ENCODE results near the gene GPA33.

GPA33 gene

GRCh38 chr1:167116174-167116573 is 26.0 kb upstream of the GPA33 start:
- DNase-seq, result no peak

- DNase-seq, result no peak
Observed at GRCh38 chr1:167115655-167116054, 25.5 kb upstream of the GPA33 start.

GRCh38 chr1:167114725-167115124 is 24.5 kb upstream of the GPA33 start:
- no peak for DNase-seq

GRCh38 chr1:167111868-167112709 is 21.9 kb upstream of the GPA33 start:
- no peak for DNase-seq

- no peak for DNase-seq
Observed at GRCh38 chr1:167110586-167110985, 20.4 kb upstream of the GPA33 start.

- no peak for DNase-seq
Observed at GRCh38 chr1:167109125-167109524, 18.9 kb upstream of the GPA33 start.

- DNase-seq, result no peak
Observed at GRCh38 chr1:167107456-167107855, 17.3 kb upstream of the GPA33 start.

GRCh38 chr1:167106119-167106461 is 15.9 kb upstream of the GPA33 start:
- DNase-seq, result no peak

GRCh38 chr1:167105271-167106118 is 15.3 kb upstream of the GPA33 start:
- no peak for DNase-seq

GRCh38 chr1:167104256-167104633 is 14.1 kb upstream of the GPA33 start:
- DNase-seq, result no peak

GRCh38 chr1:167102906-167103573 is 12.9 kb upstream of the GPA33 start:
- DNase-seq, result no peak

- no peak for DNase-seq
Observed at GRCh38 chr1:167101754-167102153, 11.6 kb upstream of the GPA33 start.

- no peak for DNase-seq
Observed at GRCh38 chr1:167100730-167101129, 10.6 kb upstream of the GPA33 start.

- no peak for DNase-seq
Observed at GRCh38 chr1:167099851-167100250, 9.7 kb upstream of the GPA33 start.

GRCh38 chr1:167095368-167095767 is 5.2 kb upstream of the GPA33 start:
- no peak for DNase-seq

GRCh38 chr1:167094690-167095089 is 4.5 kb upstream of the GPA33 start:
- DNase-seq, result no peak

GRCh38 chr1:167093846-167094516 is 3.8 kb upstream of the GPA33 start, which contains the start of gene STYXL2:
Gene STYXL2, plus strand, starts transcription at chr1:167094075. Its CDS starts 775 bp downstream, at chr1:167094850.
- no peak for DNase-seq

GRCh38 chr1:167092653-167093052 is 2.5 kb upstream of the GPA33 start:
- DNase-seq, result no peak

- DNase-seq, result no peak
Observed at GRCh38 chr1:167089939-167090313, 251 bp downstream of the GPA33 start.

GRCh38 chr1:167088746-167089417 is 1.3 kb downstream of the GPA33 start:
- no peak for DNase-seq

GRCh38 chr1:167086768-167087167 is 3.4 kb downstream of the GPA33 start:
- DNase-seq, result no peak

- DNase-seq, result no peak
Observed at GRCh38 chr1:167086033-167086432, 4.1 kb downstream of the GPA33 start.
